ENCODE measurements around the gene CRABP1. TPM values are rescaled to one million over a fixed set of nuclear protein-coding genes. Genes with fewer than 3 reads are reported as not detected.

The CRABP1 gene
- total and polyA plus RNA-seq, 9 donors, result 0.40 to 2.7 (median 0.56) TPM; not detected in 6

DNA sequence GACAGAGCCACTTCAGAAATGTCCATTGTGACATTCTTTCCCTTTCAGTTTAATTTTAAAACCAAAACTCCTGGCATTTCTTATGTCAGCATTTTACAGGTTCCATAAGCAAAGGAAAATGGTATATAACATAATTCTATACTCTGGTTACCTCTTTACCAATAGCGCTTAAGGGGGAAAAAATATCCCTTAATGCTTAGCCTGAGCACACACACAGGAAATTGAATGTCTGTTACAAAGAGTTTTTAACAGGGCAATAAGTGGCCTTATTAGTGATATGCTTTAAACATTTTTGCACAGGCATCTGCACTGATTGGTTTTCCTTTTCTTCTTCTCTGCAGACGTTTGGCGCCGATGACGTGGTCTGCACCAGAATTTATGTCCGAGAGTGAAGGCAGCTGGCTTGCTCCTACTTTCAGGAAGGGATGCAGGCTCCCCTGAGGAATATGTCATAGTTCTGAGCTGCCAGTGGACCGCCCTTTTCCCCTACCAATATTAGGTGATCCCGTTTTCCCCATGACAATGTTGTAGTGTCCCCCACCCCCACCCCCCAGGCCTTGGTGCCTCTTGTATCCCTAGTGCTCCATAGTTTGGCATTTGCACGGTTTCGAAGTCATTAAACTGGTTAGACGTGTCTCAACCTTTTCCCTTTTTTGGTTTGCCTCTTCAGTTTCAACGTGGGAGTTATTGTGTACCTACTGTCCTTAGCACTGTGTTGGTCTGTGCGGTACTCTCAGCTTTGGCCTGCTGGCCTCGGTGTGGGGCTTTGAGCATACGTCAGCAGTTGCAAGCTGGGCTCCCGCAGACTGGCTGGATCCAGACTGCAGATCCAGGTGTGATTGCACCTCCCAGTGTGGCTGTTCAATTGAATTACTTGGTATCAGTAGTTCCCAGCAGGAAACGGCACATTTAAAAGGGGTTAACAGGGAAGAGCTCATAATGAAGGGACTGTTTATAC is 7.7 kb downstream of the CRABP1 start:
- WGBS, 3 donors, result 39 to 55% (median 40%) methylated on average over 17 of the region's 17 CpGs
- Histone ChIP-seq H3K36me3 (no peaks in the 10 kb centered on the region), H3K27me3 (no peaks in the 10 kb centered on the region), H3K27ac (no peak overlapping the region), H3K9me3 (no peaks in the 10 kb centered on the region), H3K4me1 (ENCODE audit: insufficient read depth) (no peaks in the 10 kb centered on the region), H3K4me3 (no peak overlapping the region)
- intact Hi-C loops (cut with DNase I), result no loop called here
- TF ChIP-seq POLR2A (IDR thresholded peaks at IDR 0.05), result no peak
- TF ChIP-seq, protein P1, sequence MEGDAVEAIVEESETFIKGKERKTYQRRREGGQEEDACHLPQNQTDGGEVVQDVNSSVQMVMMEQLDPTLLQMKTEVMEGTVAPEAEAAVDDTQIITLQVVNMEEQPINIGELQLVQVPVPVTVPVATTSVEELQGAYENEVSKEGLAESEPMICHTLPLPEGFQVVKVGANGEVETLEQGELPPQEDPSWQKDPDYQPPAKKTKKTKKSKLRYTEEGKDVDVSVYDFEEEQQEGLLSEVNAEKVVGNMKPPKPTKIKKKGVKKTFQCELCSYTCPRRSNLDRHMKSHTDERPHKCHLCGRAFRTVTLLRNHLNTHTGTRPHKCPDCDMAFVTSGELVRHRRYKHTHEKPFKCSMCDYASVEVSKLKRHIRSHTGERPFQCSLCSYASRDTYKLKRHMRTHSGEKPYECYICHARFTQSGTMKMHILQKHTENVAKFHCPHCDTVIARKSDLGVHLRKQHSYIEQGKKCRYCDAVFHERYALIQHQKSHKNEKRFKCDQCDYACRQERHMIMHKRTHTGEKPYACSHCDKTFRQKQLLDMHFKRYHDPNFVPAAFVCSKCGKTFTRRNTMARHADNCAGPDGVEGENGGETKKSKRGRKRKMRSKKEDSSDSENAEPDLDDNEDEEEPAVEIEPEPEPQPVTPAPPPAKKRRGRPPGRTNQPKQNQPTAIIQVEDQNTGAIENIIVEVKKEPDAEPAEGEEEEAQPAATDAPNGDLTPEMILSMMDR (IDR thresholded peaks at IDR 0.05), result no peak
- TF ChIP-seq EP300 (IDR thresholded peaks at IDR 0.05), result no peak
- DNase-seq, result no peak

DNA sequence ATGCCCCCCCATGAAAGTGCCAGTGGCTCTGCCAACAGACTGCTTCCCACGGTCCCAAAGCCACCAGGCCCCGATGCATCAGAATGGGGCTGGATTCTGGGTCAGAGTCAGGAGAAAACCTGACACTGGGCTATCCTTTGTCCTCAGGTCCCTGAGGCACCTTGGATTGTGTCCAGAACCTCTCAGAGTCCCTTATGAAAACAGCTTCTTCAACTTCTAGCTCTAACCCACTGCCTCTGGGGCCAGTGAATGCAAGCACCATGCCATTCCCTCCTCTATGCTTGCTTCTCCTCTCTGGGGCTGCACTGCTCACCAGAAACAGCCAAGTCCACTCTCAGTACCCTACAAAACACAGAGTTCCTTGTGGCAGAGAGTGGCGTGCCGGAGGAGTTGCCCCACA is 9.9 kb downstream of the CRABP1 start:
- TF ChIP-seq, protein P1 (IDR thresholded peaks at IDR 0.05), result no peak
- TF ChIP-seq EP300 (IDR thresholded peaks at IDR 0.05), result no peak
- no peak for TF ChIP-seq POLR2A (IDR thresholded peaks at IDR 0.05)
- intact Hi-C loops (cut with DNase I), result no loop called here
- no peaks in the 10 kb centered on the region for H3K27me3 ChIP-seq
- H3K4me3 ChIP-seq, result no peak overlapping the region
- H3K9me3 ChIP-seq, result no peaks in the 10 kb centered on the region
- no peaks in the 10 kb centered on the region for H3K36me3 ChIP-seq
- no peaks in the 10 kb centered on the region for H3K4me1 ChIP-seq (ENCODE audit: insufficient read depth)
- 66 to 80% (median 66%) methylated on average over 4 of the region's 4 CpGs for WGBS, 3 donors
- H3K27ac ChIP-seq, result no peak overlapping the region
- no peak for DNase-seq

DNA sequence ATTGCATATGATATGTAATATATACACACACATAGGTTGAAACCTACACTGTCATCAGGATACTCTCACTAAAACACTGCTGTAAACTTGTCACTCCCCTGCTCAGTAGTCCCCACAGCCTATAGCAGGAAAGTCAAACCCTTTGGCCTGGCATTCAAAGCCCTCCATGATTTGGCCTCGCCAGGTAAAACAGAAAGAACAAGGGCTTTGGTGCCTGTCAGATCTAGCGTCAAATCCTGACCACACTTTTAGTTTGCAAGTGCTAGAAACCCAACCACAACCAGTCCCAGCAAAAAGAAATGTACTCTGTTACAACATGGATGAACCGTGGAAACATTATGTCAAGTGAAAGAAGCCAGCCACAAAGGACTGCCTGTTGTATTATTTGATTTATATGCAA is 11.4 kb downstream of the CRABP1 start:
- Histone ChIP-seq H3K9me3 (no peaks in the 10 kb centered on the region), H3K4me3 (no peak overlapping the region), H3K27me3 (no peaks in the 10 kb centered on the region), H3K36me3 (no peaks in the 10 kb centered on the region), H3K27ac (no peak overlapping the region), H3K4me1 (ENCODE audit: insufficient read depth) (no peaks in the 10 kb centered on the region)
- no peak for DNase-seq
- WGBS, 3 donors, result 83 to 88% (median 87%) methylated on average over 3 of the region's 3 CpGs
- intact Hi-C loops (cut with DNase I), result no loop called here
- TF ChIP-seq, protein P1 (IDR thresholded peaks at IDR 0.05), result no peak
- TF ChIP-seq POLR2A (IDR thresholded peaks at IDR 0.05) (no peak), EP300 (IDR thresholded peaks at IDR 0.05) (no peak)

DNA sequence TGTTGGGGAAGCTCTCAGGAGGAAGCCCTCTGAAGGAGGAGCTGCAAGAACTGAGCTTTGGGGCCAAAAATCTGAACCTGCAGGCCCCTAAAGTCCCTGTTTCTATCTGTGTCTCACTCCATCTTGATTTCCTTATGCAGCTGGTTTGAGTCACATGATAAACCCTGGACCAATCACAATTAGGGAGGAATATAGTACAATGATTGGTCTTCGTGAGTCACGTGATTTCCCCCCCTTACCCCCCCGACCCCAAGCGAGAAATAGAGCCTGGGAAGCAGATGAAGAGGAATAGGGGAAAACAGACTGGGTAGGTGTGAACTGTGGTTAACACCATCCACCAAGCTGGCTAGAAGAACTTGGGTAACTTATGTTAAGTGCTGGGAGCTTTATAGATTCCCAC is 12.9 kb downstream of the CRABP1 start:
- no peaks in the 10 kb centered on the region for H3K36me3 ChIP-seq
- no peak for DNase-seq
- H3K27ac ChIP-seq, result no peak overlapping the region
- TF ChIP-seq EP300 (IDR thresholded peaks at IDR 0.05) (no peak), POLR2A (IDR thresholded peaks at IDR 0.05) (no peak)
- TF ChIP-seq, protein P1 (IDR thresholded peaks at IDR 0.05), result no peak
- no peak overlapping the region for H3K4me3 ChIP-seq
- H3K9me3 ChIP-seq, result no peaks in the 10 kb centered on the region
- intact Hi-C loops (cut with DNase I), result no loop called here
- no peaks in the 10 kb centered on the region for H3K27me3 ChIP-seq
- no peaks in the 10 kb centered on the region for H3K4me1 ChIP-seq (ENCODE audit: insufficient read depth)
- 51 to 59% (median 58%) methylated on average over 4 of the region's 4 CpGs for WGBS, 3 donors

All from ovary (tissue), 9 donors.